HEK293 (cell line): ENCODE measurements around the gene PACRG.

ENCODE experiments used
- ZBTB26 ChIP-seq: fragments of 450-650 bp; formaldehyde crosslinking; optimal IDR thresholded peaks from 2 replicates; pipeline ENCODE3; 2016; ENCODE audit warnings: missing biosample characterization, mild to moderate bottlenecking, missing genetic modification characterization
- ZNF23 ChIP-seq: fragments of 450-650 bp; formaldehyde crosslinking; IDR thresholded peaks from 2 replicates; pipeline ENCODE4 v1.5.1; 2016; ENCODE audit warnings: missing biosample characterization, missing genetic modification characterization, borderline replicate concordance
- ZNF280D ChIP-seq: fragments of 450-650 bp; formaldehyde crosslinking; IDR thresholded peaks from 2 replicates; pipeline ENCODE4 v1.5.1; 2016; ENCODE audit warnings: missing biosample characterization, missing genetic modification characterization
- ZNF501 ChIP-seq: fragments of 450-650 bp; formaldehyde crosslinking; IDR thresholded peaks from 2 replicates; pipeline ENCODE4 v1.5.1; 2016; ENCODE audit warnings: missing biosample characterization, missing genetic modification characterization
- ZNF530 ChIP-seq: fragments of 450-650 bp; formaldehyde crosslinking; IDR thresholded peaks from 2 replicates; pipeline ENCODE4 v1.5.1; 2016; ENCODE audit warnings: low read depth, missing biosample characterization, missing genetic modification characterization
- ZNF561 ChIP-seq: fragments of 450-650 bp; IDR thresholded peaks from 2 replicates; pipeline ENCODE4 v1.5.1; 2018; ENCODE audit warnings: missing biosample characterization, missing genetic modification characterization, borderline replicate concordance
- ZNF580 ChIP-seq: fragments of 450-650 bp; formaldehyde crosslinking; IDR thresholded peaks from 2 replicates; pipeline ENCODE4 v1.5.1; 2016; ENCODE audit warnings: missing biosample characterization, missing genetic modification characterization
- ZNF747 ChIP-seq: fragments of 450-650 bp; formaldehyde crosslinking; IDR thresholded peaks from 2 replicates; pipeline ENCODE4 v1.5.1; 2016; ENCODE audit warnings: missing biosample characterization, missing genetic modification characterization
- ZNF777 ChIP-seq: fragments of 450-650 bp; formaldehyde crosslinking; IDR thresholded peaks from 2 replicates; pipeline ENCODE4 v1.5.1; 2017; ENCODE audit warnings: missing biosample characterization, missing genetic modification characterization, borderline replicate concordance
- TF ChIP-seq, protein P1 (sequence below): fragments of 450-650 bp; formaldehyde crosslinking; IDR thresholded peaks from 2 replicates; pipeline ENCODE4 v1.5.1; 2016; ENCODE audit warnings: missing biosample characterization, missing genetic modification characterization

GRCh38 chr6:163335671-163336545 is 608.1 kb downstream of the PACRG start:
- no peak for TF ChIP-seq ZNF561
- TF ChIP-seq ZNF777: no peak
- no peak for TF ChIP-seq ZNF530 (tag by site-specific recombination)
- no peak for TF ChIP-seq ZNF23 (tag by site-specific recombination)
- TF ChIP-seq, protein P1, sequence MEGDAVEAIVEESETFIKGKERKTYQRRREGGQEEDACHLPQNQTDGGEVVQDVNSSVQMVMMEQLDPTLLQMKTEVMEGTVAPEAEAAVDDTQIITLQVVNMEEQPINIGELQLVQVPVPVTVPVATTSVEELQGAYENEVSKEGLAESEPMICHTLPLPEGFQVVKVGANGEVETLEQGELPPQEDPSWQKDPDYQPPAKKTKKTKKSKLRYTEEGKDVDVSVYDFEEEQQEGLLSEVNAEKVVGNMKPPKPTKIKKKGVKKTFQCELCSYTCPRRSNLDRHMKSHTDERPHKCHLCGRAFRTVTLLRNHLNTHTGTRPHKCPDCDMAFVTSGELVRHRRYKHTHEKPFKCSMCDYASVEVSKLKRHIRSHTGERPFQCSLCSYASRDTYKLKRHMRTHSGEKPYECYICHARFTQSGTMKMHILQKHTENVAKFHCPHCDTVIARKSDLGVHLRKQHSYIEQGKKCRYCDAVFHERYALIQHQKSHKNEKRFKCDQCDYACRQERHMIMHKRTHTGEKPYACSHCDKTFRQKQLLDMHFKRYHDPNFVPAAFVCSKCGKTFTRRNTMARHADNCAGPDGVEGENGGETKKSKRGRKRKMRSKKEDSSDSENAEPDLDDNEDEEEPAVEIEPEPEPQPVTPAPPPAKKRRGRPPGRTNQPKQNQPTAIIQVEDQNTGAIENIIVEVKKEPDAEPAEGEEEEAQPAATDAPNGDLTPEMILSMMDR (tag by site-specific recombination): no peak
- TF ChIP-seq ZNF280D: no peak
- TF ChIP-seq ZNF747: no peak
- TF ChIP-seq ZBTB26: no peak
- no peak for TF ChIP-seq ZNF580 (tag by site-specific recombination)
- TF ChIP-seq ZNF501 (tag by site-specific recombination): no peak
